Measurements from ENCODE around the gene COMMD4. TPM values are rescaled to one million over a fixed set of nuclear protein-coding genes. Genes with fewer than 3 reads are reported as not detected.

The COMMD4 gene
- total and polyA plus RNA-seq, 2 of the 4 experiments (the other 2 are of a cell fraction), result 91.2 to 133 TPM

- dilution Hi-C loops (cut with HindIII; ENCODE audit: low sequenced_read_pairs, unreplicated experiment) (no loop called here), in situ Hi-C loops (cut with MboI; ENCODE audit: low sequenced_read_pairs) (no loop called here), intact Hi-C loops (cut with micrococcal nuclease) (no loop called here)
- Histone ChIP-seq H3K9ac (ENCODE audit: low read depth, low read length) (no peak overlapping the region), H3K14ac (replicated peaks; ENCODE audit: low read depth, low read length) (no peak overlapping the region), H2AK5ac (ENCODE audit: low read depth, low read length) (no peak overlapping the region), H2BK20ac (ENCODE audit: low read depth, low read length) (no peak overlapping the region), H2BK5ac (ENCODE audit: low read depth, low read length, poor library complexity, severe bottlenecking) (no peak overlapping the region), H3K9me3 (ENCODE audit: control insufficient read depth, insufficient read depth, low read length) (no peaks in the 10 kb centered on the region), H3K27me3 (ENCODE audit: control insufficient read depth, insufficient read depth, low read length) (no peaks in the 10 kb centered on the region), H3K79me1 (ENCODE audit: low read depth in 1 of 2, low read length in 2 of 2) (peaks cover 13 to 34% of the 10 kb centered on the region in 2 experiments; a peak in 3 of 4 replicates), H2AFZ (replicated peaks; ENCODE audit: low read length, poor library complexity) (no peak overlapping the region), H3K4me1 (ENCODE audit: control insufficient read depth, insufficient read depth, low read length) (0 out of 2 replicates have a peak, but pooled peaks cover 1% of the 10 kb centered on the region), H3K4ac (ENCODE audit: low read depth, low read length) (no peak overlapping the region), H4K8ac (ENCODE audit: low read depth in 2 of 2, low read length in 2 of 2) (no peak overlapping the region), H4K20me1 (ENCODE audit: insufficient read depth, low read length) (peaks cover 16% of the 10 kb centered on the region; the same call in 1 of the 2 replicates), H3K23ac (ENCODE audit: low read depth, low read length) (no peak overlapping the region), H4K91ac (ENCODE audit: insufficient read depth, low read depth, low read length) (no peak overlapping the region), H2BK15ac (ENCODE audit: low read depth, low read length) (no peak overlapping the region), H3K18ac (ENCODE audit: low read depth, low read length) (no peak overlapping the region), H3K4me2 (ENCODE audit: low read depth, low read length) (no peak overlapping the region), H3K4me3 (ENCODE audit: insufficient read depth, low read depth, low read length) (no peak overlapping the region), H2AK9ac (replicated peaks; ENCODE audit: low read depth, low read length, poor library complexity) (no peak overlapping the region), H3K9me1 (ENCODE audit: insufficient read depth, low read length) (peaks cover 4% of the 10 kb centered on the region; the same call in 1 of the 2 replicates), H3K27ac (ENCODE audit: insufficient read depth, low read length) (no peak overlapping the region), H2BK120ac (ENCODE audit: low read depth, low read length) (no peak overlapping the region), H4K5ac (ENCODE audit: low read depth, low read length) (no peak overlapping the region), H3K36me3 (ENCODE audit: control insufficient read depth, insufficient read depth, low read length) (peaks cover 61% of the 10 kb centered on the region), H3K56ac (ENCODE audit: extremely low read depth, insufficient read depth, low read length) (no peak overlapping the region)
- BruUV-seq (replicated peaks), result no TSS peak
- ChIA-PET CTCF (no interaction called here), POLR2A (ENCODE audit: unreplicated experiment) (no interaction called here)
- ATAC-seq (ENCODE audit: low read depth) (no peak), DNase-seq (no peak)
- TF ChIP-seq NFE2L2 (IDR thresholded peaks at IDR 0.05; ENCODE audit: low read depth, low read length), result no peak
- TF ChIP-seq POLR2A (IDR thresholded peaks at IDR 0.05; ENCODE audit: low read depth, low read length), result no peak
- TF ChIP-seq USF2 (IDR thresholded peaks at IDR 0.05; ENCODE audit: low read depth, low read length), result no peak
- TF ChIP-seq RAD21 (IDR thresholded peaks at IDR 0.05; ENCODE audit: low read length), result no peak
- TF ChIP-seq RFX5 (IDR thresholded peaks at IDR 0.05; ENCODE audit: low read depth, low read length), result no peak
- TF ChIP-seq FOS (IDR thresholded peaks at IDR 0.05; ENCODE audit: low read depth, low read length), result no peak
- TF ChIP-seq BHLHE40 (IDR thresholded peaks at IDR 0.05; ENCODE audit: low read depth, low read length), result no peak
- TF ChIP-seq CHD1 (IDR thresholded peaks at IDR 0.05; ENCODE audit: low read depth, low read length), result no peak
- TF ChIP-seq, protein P1, sequence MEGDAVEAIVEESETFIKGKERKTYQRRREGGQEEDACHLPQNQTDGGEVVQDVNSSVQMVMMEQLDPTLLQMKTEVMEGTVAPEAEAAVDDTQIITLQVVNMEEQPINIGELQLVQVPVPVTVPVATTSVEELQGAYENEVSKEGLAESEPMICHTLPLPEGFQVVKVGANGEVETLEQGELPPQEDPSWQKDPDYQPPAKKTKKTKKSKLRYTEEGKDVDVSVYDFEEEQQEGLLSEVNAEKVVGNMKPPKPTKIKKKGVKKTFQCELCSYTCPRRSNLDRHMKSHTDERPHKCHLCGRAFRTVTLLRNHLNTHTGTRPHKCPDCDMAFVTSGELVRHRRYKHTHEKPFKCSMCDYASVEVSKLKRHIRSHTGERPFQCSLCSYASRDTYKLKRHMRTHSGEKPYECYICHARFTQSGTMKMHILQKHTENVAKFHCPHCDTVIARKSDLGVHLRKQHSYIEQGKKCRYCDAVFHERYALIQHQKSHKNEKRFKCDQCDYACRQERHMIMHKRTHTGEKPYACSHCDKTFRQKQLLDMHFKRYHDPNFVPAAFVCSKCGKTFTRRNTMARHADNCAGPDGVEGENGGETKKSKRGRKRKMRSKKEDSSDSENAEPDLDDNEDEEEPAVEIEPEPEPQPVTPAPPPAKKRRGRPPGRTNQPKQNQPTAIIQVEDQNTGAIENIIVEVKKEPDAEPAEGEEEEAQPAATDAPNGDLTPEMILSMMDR (conservative IDR thresholded peaks at IDR 0.05; ENCODE audit: low read depth, low read length), result no peak
- no peak for TF ChIP-seq MAFK (IDR thresholded peaks at IDR 0.05; ENCODE audit: low read depth, low read length)
- no peak for TF ChIP-seq MXI1 (IDR thresholded peaks at IDR 0.05; ENCODE audit: borderline replicate concordance, low read depth, low read length)
- TF ChIP-seq, protein P2, sequence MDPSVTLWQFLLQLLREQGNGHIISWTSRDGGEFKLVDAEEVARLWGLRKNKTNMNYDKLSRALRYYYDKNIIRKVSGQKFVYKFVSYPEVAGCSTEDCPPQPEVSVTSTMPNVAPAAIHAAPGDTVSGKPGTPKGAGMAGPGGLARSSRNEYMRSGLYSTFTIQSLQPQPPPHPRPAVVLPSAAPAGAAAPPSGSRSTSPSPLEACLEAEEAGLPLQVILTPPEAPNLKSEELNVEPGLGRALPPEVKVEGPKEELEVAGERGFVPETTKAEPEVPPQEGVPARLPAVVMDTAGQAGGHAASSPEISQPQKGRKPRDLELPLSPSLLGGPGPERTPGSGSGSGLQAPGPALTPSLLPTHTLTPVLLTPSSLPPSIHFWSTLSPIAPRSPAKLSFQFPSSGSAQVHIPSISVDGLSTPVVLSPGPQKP (IDR thresholded peaks at IDR 0.05; ENCODE audit: borderline replicate concordance, low read depth, low read length), result no peak
- no peak for TF ChIP-seq SMC3 (IDR thresholded peaks at IDR 0.05; ENCODE audit: low read depth, low read length)
- no peak for TF ChIP-seq MAZ (IDR thresholded peaks at IDR 0.05; ENCODE audit: borderline replicate concordance, low read depth, low read length)
- WGBS, 2 experiments (ENCODE audit: extremely low coverage in 2 of 2, insufficient read length in 1 of 2), result 91% methylated on average over 4 of the region's 9 CpGs; no CpG with 5 or more reads in 1 of the 2 experiments
Measured at GRCh38 chr15:75363786-75364185, 27.9 kb downstream of the COMMD4 start.

Data from IMR-90 (cell line).